ENCODE data around the gene TBC1D2B.
"Not testable (repeated sequence)": the region's sequence is repeated elsewhere in the genome, so short reads cannot be mapped to it uniquely, and the experiment has no call there.

DNA sequence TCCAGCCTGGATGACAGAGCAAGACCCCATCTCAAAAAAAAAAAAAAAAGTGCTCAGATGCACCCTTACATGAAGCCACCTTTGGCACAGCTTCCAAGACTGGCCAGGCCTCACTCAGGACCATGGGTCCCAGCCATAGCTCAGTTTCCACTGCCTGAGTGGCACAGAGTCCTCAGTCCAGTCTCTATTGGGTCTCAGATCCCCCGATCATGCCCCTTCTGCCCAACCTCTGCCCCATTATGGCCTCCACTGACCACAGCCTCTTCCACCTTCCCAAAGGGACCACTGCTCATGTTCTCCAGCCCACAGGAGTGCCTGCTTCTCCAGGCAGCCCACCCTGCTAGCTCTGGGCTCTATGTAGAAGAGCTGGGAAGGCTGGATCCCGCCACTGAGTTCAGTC lies 127.0 kb downstream of the TBC1D2B start:
- not testable (repeated sequence) for TF ChIP-seq POLR2A (IDR thresholded peaks at IDR 0.05)
- TF ChIP-seq, protein P1, sequence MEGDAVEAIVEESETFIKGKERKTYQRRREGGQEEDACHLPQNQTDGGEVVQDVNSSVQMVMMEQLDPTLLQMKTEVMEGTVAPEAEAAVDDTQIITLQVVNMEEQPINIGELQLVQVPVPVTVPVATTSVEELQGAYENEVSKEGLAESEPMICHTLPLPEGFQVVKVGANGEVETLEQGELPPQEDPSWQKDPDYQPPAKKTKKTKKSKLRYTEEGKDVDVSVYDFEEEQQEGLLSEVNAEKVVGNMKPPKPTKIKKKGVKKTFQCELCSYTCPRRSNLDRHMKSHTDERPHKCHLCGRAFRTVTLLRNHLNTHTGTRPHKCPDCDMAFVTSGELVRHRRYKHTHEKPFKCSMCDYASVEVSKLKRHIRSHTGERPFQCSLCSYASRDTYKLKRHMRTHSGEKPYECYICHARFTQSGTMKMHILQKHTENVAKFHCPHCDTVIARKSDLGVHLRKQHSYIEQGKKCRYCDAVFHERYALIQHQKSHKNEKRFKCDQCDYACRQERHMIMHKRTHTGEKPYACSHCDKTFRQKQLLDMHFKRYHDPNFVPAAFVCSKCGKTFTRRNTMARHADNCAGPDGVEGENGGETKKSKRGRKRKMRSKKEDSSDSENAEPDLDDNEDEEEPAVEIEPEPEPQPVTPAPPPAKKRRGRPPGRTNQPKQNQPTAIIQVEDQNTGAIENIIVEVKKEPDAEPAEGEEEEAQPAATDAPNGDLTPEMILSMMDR (IDR thresholded peaks at IDR 0.05): not testable (repeated sequence)

Measured in heart left ventricle (tissue), 13 donors.